ENCODE results near the gene TENT4B.
"Not testable (repeated sequence)": the region's sequence is repeated elsewhere in the genome, so short reads cannot be mapped to it uniquely, and the experiment has no call there.

TENT4B gene

GRCh38 chr16:50152807-50153595 is at the start of gene TENT4B:
TENT4B (plus strand) TSS chr16:50153306; CDS start chr16:50153622, 316 bp downstream.
- peak; percentile 65 for DNase-seq (ENCODE audit: low spot score)

- no peak for DNase-seq (ENCODE audit: low spot score)
Measured at GRCh38 chr16:50103764-50104163, 49.3 kb upstream of the TENT4B start.

- DNase-seq (ENCODE audit: low spot score), result peak; percentile 6
Measured at GRCh38 chr16:50114357-50115129, 38.6 kb upstream of the TENT4B start.

- DNase-seq (ENCODE audit: low spot score), result no peak
Measured at GRCh38 chr16:50120711-50121110, 32.4 kb upstream of the TENT4B start.

- no peak for DNase-seq (ENCODE audit: low spot score)
Measured at GRCh38 chr16:50121278-50121677, 31.8 kb upstream of the TENT4B start.

- DNase-seq (ENCODE audit: low spot score), result no peak
Measured at GRCh38 chr16:50121721-50122445, 31.2 kb upstream of the TENT4B start.

- no peak for DNase-seq (ENCODE audit: low spot score)
Measured at GRCh38 chr16:50123417-50123816, 29.7 kb upstream of the TENT4B start.

- DNase-seq (ENCODE audit: low spot score), result no peak
Measured at GRCh38 chr16:50124769-50125168, 28.3 kb upstream of the TENT4B start.

GRCh38 chr16:50126183-50126582 is 26.9 kb upstream of the TENT4B start:
- no peak for DNase-seq (ENCODE audit: low spot score)

- not testable (repeated sequence) for DNase-seq (ENCODE audit: low spot score)
Measured at GRCh38 chr16:50132571-50132970, 20.5 kb upstream of the TENT4B start.

- no peak for DNase-seq (ENCODE audit: low spot score)
Measured at GRCh38 chr16:50133214-50133613, 19.9 kb upstream of the TENT4B start.

GRCh38 chr16:50136399-50136798 is 16.7 kb upstream of the TENT4B start:
- no peak for DNase-seq (ENCODE audit: low spot score)

- DNase-seq (ENCODE audit: low spot score), result no peak
Measured at GRCh38 chr16:50137268-50137667, 15.8 kb upstream of the TENT4B start.

GRCh38 chr16:50139580-50139979 is 13.5 kb upstream of the TENT4B start:
- DNase-seq (ENCODE audit: low spot score), result no peak

- DNase-seq (ENCODE audit: low spot score), result no peak
Measured at GRCh38 chr16:50144211-50144610, 8.9 kb upstream of the TENT4B start.

- DNase-seq (ENCODE audit: low spot score), result no peak
Measured at GRCh38 chr16:50146479-50147435, 6.3 kb upstream of the TENT4B start.

GRCh38 chr16:50151322-50151721 is 1.8 kb upstream of the TENT4B start:
- no peak for DNase-seq (ENCODE audit: low spot score)

- DNase-seq (ENCODE audit: low spot score), result no peak
Measured at GRCh38 chr16:50151756-50152155, 1.4 kb upstream of the TENT4B start.

- peak; percentile 50 for DNase-seq (ENCODE audit: low spot score)
Measured at GRCh38 chr16:50152351-50152806, 727 bp upstream of the TENT4B start.

GRCh38 chr16:50153596-50154419 is 702 bp downstream of the TENT4B start:
- DNase-seq (ENCODE audit: low spot score), result peak; percentile 12
